Umbilical cord (tissue), 2 donors: ENCODE data around the gene STT3B. TPM values are rescaled to one million over a fixed set of nuclear protein-coding genes. Genes with fewer than 3 reads are reported as not detected.
"Not testable (repeated sequence)": the region's sequence is repeated elsewhere in the genome, so short reads cannot be mapped to it uniquely, and the experiment has no call there.

Experiments
- DNase-seq: peaks from one replicate; pipeline ENCODE4 v3.0.0-alpha.2; 2015; ENCODE audit warnings: low spot score
- total RNA-seq: library from RNA; depleted of rRNA; stranded (reverse); fragments of >200 nt; gene quantifications from one replicate; pipeline ENCODE4 v1.2.3, GENCODE V29; 2014; ENCODE audit warnings: low replicate concordance; ENCODE audit not compliant: insufficient read depth

STT3B gene
- total RNA-seq, 1 donor from 2014 or later = 122 TPM

- no peak for DNase-seq
Observed at GRCh38 chr3:31592764-31593163, 60.0 kb downstream of the STT3B start.

- DNase-seq = no peak
Observed at GRCh38 chr3:31596176-31596575, 63.5 kb downstream of the STT3B start.

DNA sequence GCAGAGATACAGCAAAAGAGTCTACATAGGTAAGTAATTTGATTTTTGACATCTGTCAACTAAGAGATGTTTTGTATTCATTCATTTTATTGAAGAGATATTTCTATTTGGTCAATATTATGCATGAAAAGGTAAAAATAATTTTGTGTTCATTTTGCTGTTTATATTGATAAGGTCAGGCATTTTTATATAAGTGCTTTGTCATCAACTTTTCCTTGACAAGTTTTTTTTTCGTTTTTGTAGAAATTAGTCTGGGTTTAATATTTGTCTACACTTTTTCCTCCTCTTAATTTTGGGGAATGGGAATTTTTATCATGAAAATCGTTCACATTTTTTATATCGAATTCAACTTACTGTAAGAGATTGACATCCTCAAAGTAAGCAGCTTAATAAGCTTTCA lies 67.7 kb downstream of the STT3B start:
- no peak for DNase-seq

GRCh38 chr3:31605333-31605732 lies 72.6 kb downstream of the STT3B start:
- not testable (repeated sequence) for DNase-seq

- no peak for DNase-seq
Observed at GRCh38 chr3:31606453-31606852, 73.7 kb downstream of the STT3B start.

GRCh38 chr3:31610700-31611275 lies 78.1 kb downstream of the STT3B start:
- peak; percentile 23 for DNase-seq

DNA sequence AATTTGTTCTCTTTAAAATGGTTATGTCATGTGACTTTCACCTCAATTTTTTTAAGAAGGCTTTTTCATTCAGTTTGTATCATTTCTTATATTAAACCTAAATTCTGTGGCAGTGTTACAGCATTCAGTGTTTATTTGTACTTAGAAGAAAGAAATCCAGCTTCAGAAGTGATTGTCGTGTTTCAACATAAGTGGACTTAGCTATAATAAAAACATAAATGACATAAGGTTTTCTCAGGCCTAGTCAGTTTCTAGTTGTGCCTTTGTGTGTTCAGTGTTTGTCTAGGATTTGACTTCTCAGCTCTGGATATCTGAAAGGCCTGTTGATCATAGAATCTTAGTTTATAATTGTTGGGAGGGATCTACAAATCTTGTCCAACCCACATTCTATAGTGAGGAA lies 80.5 kb downstream of the STT3B start:
- DNase-seq = no peak

- no peak for DNase-seq
Observed at GRCh38 chr3:31613654-31614053, 80.9 kb downstream of the STT3B start.

DNA sequence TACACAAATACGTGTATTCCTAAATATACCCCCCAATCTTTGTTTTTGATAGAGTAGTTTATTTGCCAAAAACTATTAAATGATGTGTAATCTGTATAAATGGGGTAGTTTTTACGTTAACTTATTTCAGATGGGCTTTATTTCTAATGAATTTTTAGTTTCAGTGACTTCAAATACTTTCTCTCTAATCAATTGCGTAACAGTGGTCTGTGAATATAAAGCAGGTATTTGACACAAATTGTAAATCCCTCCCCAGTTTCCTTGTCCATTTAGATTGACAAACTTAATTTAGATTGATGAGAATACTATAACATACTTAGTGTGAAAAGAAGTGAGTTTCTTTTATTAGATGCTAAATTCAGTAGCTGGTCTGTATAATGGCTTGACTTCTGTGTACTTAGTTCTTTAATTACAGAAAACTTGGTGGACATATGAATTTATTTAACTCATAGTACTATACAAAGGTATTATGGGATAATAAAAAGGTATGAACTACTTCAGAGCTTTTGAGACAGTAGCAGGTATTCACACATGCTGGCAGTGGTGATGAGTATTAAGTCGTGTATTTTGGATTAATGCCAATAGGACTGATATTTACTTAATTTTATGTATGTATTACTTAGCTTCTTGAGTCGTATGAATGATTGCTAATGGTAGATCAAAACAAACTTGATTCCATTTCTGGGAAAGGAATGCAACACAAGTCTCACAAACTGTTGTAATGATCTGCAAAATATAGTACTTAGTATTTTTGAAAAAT lies 81.6 kb downstream of the STT3B start:
- DNase-seq = no peak

- no peak for DNase-seq
Observed at GRCh38 chr3:31615071-31615875, 82.5 kb downstream of the STT3B start.

DNA sequence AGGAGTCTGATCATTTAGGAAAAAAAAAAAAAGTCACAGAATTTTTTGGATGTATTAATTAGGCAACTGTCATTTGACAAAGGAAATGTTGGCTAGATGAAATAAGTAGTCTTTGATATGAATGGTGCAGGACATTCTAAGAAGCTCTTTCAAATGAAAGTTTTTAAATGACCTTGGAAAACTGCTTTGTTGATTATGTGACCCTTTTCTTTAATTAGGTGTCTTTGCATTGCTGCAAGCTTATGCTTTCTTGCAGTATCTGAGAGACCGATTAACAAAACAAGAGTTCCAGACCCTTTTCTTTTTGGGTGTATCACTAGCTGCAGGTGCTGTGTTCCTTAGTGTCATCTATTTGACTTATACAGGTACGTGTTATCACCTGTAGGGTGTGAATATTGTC lies 84.0 kb downstream of the STT3B start:
- DNase-seq = no peak

- no peak for DNase-seq
Observed at GRCh38 chr3:31620656-31621055, 87.9 kb downstream of the STT3B start.

- no peak for DNase-seq
Observed at GRCh38 chr3:31621314-31621713, 88.6 kb downstream of the STT3B start.

GRCh38 chr3:31622636-31623288 lies 90.0 kb downstream of the STT3B start:
- no peak for DNase-seq

DNA sequence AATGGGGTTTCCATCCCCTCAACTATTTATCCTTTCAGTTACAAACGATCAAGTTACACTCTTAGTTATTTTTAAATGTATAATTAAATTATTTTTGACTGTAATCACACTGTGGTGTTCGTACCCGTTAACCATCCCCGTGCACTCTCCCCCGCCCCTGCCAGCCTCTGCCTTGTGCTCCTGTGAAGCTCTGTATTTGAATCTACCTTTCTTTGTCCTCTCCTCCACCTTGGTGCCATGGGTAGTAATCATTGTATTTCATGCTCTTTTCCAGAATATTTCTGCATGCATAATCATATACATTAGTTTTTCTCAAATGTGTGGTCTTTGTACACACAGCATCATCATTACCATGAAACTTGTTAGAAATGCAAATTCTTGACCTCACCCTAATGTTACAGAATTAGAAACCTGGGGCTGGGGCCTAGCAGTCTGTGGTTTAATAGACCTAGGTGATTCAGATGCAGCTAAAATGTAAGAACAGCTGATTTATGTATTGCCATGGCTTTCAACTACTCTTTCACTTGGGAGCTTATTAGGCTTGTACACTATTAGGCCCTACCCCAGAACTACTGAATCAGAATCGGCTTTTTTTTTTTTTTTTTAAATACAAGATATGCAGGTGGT lies 91.5 kb downstream of the STT3B start:
- no peak for DNase-seq

GRCh38 chr3:31625358-31625757 lies 92.6 kb downstream of the STT3B start:
- DNase-seq = no peak

- DNase-seq = no peak
Observed at GRCh38 chr3:31629054-31629453, 96.3 kb downstream of the STT3B start.

DNA sequence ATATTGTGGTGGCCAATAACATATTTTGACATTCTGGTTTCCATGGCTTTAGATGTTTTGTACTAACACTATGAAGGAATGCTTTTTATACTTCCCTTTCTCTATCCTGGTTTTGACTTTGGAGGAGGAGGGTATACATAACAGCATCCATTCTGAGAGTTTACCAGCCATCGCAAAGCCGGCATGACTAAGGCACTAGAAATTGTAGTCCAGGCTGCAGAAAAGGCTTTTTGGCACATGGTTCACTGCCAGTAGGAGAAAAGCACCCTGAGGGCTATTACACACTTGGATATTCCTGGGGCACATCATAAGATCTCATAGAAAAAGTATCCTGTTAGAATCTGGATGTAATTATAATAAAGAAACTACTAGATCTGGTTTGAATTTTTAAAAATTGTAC lies 101.8 kb downstream of the STT3B start:
- no peak for DNase-seq

DNA sequence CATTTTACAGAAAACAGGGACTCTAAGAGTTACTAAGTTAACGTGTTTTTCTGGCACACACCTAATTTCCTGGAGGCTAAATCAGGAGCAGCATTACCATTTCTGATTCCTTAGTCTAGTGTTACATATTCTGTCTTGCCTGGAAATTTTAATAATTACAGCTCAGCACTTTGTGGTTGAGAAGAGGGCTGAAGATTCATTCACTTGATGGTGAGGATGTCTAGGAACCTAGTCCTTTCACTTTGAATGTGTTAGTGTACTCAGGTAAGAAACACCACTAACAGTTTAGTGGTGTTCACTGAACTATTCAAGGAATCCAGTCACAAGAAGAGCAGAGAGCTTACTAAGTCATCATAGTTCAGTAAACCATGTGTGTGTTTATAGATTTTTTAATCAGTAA lies 102.8 kb downstream of the STT3B start:
- no peak for DNase-seq

GRCh38 chr3:31636049-31636448 lies 103.3 kb downstream of the STT3B start:
- no peak for DNase-seq

DNA sequence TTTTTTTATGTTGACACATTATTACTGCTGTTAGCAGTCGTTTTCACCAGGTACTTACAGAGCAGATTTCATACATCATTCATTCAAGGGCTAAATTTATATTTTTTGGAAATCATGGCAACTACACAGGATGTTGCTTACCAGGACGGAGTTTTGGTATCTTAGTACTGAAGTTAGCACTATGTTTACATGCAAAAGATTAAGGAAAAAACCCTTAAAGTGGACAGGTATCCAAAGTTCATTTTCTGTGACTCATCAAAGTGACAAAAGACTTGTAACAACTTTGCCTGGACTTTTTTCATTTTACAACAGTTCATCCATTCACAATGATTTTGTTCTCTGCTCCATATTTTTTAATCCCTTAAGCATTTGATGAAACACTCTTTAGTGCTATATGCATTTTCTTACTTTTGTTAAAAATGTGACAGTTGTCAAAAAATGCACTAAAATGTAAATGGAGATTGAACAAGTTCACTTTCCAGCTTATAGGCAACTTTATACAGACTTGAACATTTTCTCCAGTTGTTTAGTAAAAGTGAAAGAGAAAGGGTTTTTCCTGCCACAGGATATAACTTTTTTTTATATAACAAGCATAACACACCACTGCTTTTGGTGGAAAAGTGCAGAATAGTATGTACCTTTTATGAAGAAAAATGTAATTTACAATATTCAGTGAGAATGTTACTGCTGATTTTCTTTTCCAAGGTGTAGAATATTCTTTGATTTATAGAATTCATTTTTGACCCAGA lies 104.1 kb downstream of the STT3B start:
- no peak for DNase-seq
